HG03025 (cell line): ENCODE results near the gene CUEDC2.
"Not testable (repeated sequence)": the region's sequence is repeated elsewhere in the genome, so short reads cannot be mapped to it uniquely, and the experiment has no call there.

ENCODE experiments used
- ATAC-seq: cut with Tn5 transposase; IDR thresholded peaks from one replicate; pipeline ENCODE4 v1.9.1; 2021; ENCODE audit warnings: mild to moderate bottlenecking, moderate library complexity; ENCODE audit not compliant: unreplicated experiment, low FRiP score

The CUEDC2 gene

GRCh38 chr10:102455893-102456471 lies 23.6 kb upstream of the CUEDC2 start:
- ATAC-seq: no peak

GRCh38 chr10:102454662-102455487 lies 22.5 kb upstream of the CUEDC2 start:
- ATAC-seq: not testable (repeated sequence)

- ATAC-seq: no peak
Observed at GRCh38 chr10:102453502-102453901, 21.1 kb upstream of the CUEDC2 start.

GRCh38 chr10:102452672-102453340 lies 20.4 kb upstream of the CUEDC2 start:
- no peak for ATAC-seq

GRCh38 chr10:102451105-102451969 lies 19.0 kb upstream of the CUEDC2 start, which contains the start of gene C10orf95:
TSS of gene C10orf95 (minus strand) at chr10:102451543. CDS start at chr10:102451093, 450 bp downstream.
- peak; percentile 7 for ATAC-seq

- peak; percentile 62 for ATAC-seq
Observed at GRCh38 chr10:102450374-102451104, 18.2 kb upstream of the CUEDC2 start.

GRCh38 chr10:102450124-102450373 lies 17.7 kb upstream of the CUEDC2 start:
- ATAC-seq: no peak

- peak; percentile 41 for ATAC-seq
Observed at GRCh38 chr10:102449321-102450123, 17.1 kb upstream of the CUEDC2 start.

- no peak for ATAC-seq
Observed at GRCh38 chr10:102444851-102445250, 12.5 kb upstream of the CUEDC2 start.

- no peak for ATAC-seq
Observed at GRCh38 chr10:102438374-102438773, 6.0 kb upstream of the CUEDC2 start.

GRCh38 chr10:102437515-102437914 lies 5.1 kb upstream of the CUEDC2 start:
- ATAC-seq: no peak

- ATAC-seq: no peak
Observed at GRCh38 chr10:102436312-102436711, 3.9 kb upstream of the CUEDC2 start.

GRCh38 chr10:102435529-102436233 lies 3.3 kb upstream of the CUEDC2 start:
- ATAC-seq: no peak

- no peak for ATAC-seq
Observed at GRCh38 chr10:102435133-102435497, 2.7 kb upstream of the CUEDC2 start.

- no peak for ATAC-seq
Observed at GRCh38 chr10:102434394-102435132, 2.2 kb upstream of the CUEDC2 start.

GRCh38 chr10:102433619-102434046 lies 1.3 kb upstream of the CUEDC2 start:
- no peak for ATAC-seq

GRCh38 chr10:102431452-102432124 lies 786 bp downstream of the CUEDC2 start:
- ATAC-seq: no peak
